HUES48 (cell line): ENCODE data around the gene TP53RK.

Source experiments
- H3K27ac ChIP-seq: one replicate; pipeline ENCODE4 v1.7.0; 2013; ENCODE audit warnings: low read depth, low read length, inconsistent platforms
- H3K27me3 ChIP-seq: 2 replicates; pipeline ENCODE4 v1.6.1; 2013; ENCODE audit warnings: mild to moderate bottlenecking, low read length; ENCODE audit not compliant: control insufficient read depth, insufficient read depth
- H3K36me3 ChIP-seq: 2 replicates; pipeline ENCODE4 v1.6.1; 2013; ENCODE audit warnings: low read length; ENCODE audit not compliant: control insufficient read depth, insufficient read depth
- H3K4me1 ChIP-seq: 2 replicates; pipeline ENCODE4 v1.6.1; 2013; ENCODE audit warnings: mild to moderate bottlenecking, low read length; ENCODE audit not compliant: control insufficient read depth, insufficient read depth
- H3K4me3 ChIP-seq: 2 replicates; pipeline ENCODE4 v1.5.1; 2013; ENCODE audit warnings: mild to moderate bottlenecking, low read depth, low read length
- H3K9ac ChIP-seq: 2 replicates; pipeline ENCODE4 v1.6.1; 2013; ENCODE audit warnings: mild to moderate bottlenecking, low read depth, low read length, moderate library complexity
- H3K9me3 ChIP-seq: 2 replicates; pipeline ENCODE4 v1.6.1; 2013; ENCODE audit warnings: low read length; ENCODE audit not compliant: control insufficient read depth, insufficient read depth

Gene TP53RK

GRCh38 chr20:46637427-46638133, 51.7 kb downstream of the TP53RK start:
- Histone ChIP-seq H3K36me3 (no peaks in the 10 kb centered on the region), H3K9ac (no peak overlapping the region), H3K4me1 (peaks cover 7% of the 10 kb centered on the region), H3K27ac (peak overlapping the region; percentile 68), H3K9me3 (no peaks in the 10 kb centered on the region), H3K4me3 (no peak overlapping the region), H3K27me3 (no peaks in the 10 kb centered on the region)

GRCh38 chr20:46637020-46637419, 52.2 kb downstream of the TP53RK start:
- Histone ChIP-seq H3K36me3 (no peaks in the 10 kb centered on the region), H3K27me3 (no peaks in the 10 kb centered on the region), H3K9ac (no peak overlapping the region), H3K4me3 (no peak overlapping the region), H3K4me1 (peaks cover 7% of the 10 kb centered on the region), H3K9me3 (no peaks in the 10 kb centered on the region), H3K27ac (no peak overlapping the region)

GRCh38 chr20:46636514-46636913, 52.7 kb downstream of the TP53RK start:
- H3K4me3 ChIP-seq, result no peak overlapping the region
- H3K9me3 ChIP-seq, result no peaks in the 10 kb centered on the region
- no peak overlapping the region for H3K9ac ChIP-seq
- H3K27ac ChIP-seq, result no peak overlapping the region
- no peaks in the 10 kb centered on the region for H3K36me3 ChIP-seq
- no peaks in the 10 kb centered on the region for H3K27me3 ChIP-seq
- H3K4me1 ChIP-seq, result peaks cover 12% of the 10 kb centered on the region

- Histone ChIP-seq H3K36me3 (no peaks in the 10 kb centered on the region), H3K9ac (no peak overlapping the region), H3K27me3 (no peaks in the 10 kb centered on the region), H3K9me3 (no peaks in the 10 kb centered on the region), H3K4me3 (no peak overlapping the region), H3K27ac (no peak overlapping the region), H3K4me1 (peaks cover 17% of the 10 kb centered on the region)
Observed at GRCh38 chr20:46635514-46636136, 53.6 kb downstream of the TP53RK start.

GRCh38 chr20:46634528-46634927, 54.7 kb downstream of the TP53RK start:
- Histone ChIP-seq H3K27me3 (no peaks in the 10 kb centered on the region), H3K9me3 (no peaks in the 10 kb centered on the region), H3K9ac (no peak overlapping the region), H3K36me3 (no peaks in the 10 kb centered on the region), H3K27ac (no peak overlapping the region), H3K4me3 (no peak overlapping the region), H3K4me1 (peaks cover 10% of the 10 kb centered on the region)
